Panc1 (cell line): Measurements from ENCODE around the gene MT4.

Experiments
- POLR2AphosphoS5 ChIP-seq: IDR thresholded peaks from 2 replicates; pipeline ENCODE4 v1.6.1; 2012; ENCODE audit warnings: mild to moderate bottlenecking, low read depth, low read length, moderate library complexity
- TF ChIP-seq, protein P1 (sequence below): fragments of 450-650 bp; IDR thresholded peaks from 2 replicates; pipeline ENCODE4 v1.5.1; 2017; ENCODE audit warnings: mild to moderate bottlenecking

DNA sequence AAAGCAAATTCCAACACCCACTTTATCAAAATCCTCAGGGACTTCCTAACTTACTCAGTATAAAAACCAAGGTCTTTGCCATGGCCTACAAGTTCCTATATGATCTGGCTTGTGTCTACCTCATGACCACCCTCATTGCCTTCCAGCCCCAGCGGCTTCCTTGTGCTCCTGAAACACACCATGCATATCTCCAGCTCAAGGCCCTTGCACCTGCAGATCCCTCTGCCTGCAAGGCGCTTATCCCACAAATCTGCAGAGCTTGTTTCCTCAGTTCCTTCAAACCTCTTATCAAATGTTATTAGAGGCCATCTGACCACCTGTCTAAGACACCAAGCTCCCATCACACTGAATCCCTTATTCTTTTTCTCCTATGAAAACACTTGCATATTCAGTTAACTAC is 47.7 kb upstream of the MT4 start:
- TF ChIP-seq, protein P1, sequence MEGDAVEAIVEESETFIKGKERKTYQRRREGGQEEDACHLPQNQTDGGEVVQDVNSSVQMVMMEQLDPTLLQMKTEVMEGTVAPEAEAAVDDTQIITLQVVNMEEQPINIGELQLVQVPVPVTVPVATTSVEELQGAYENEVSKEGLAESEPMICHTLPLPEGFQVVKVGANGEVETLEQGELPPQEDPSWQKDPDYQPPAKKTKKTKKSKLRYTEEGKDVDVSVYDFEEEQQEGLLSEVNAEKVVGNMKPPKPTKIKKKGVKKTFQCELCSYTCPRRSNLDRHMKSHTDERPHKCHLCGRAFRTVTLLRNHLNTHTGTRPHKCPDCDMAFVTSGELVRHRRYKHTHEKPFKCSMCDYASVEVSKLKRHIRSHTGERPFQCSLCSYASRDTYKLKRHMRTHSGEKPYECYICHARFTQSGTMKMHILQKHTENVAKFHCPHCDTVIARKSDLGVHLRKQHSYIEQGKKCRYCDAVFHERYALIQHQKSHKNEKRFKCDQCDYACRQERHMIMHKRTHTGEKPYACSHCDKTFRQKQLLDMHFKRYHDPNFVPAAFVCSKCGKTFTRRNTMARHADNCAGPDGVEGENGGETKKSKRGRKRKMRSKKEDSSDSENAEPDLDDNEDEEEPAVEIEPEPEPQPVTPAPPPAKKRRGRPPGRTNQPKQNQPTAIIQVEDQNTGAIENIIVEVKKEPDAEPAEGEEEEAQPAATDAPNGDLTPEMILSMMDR = no peak
- no peak for TF ChIP-seq POLR2AphosphoS5
